IMR-90 (cell line): ENCODE data around the gene STON2. TPM values are rescaled to one million over a fixed set of nuclear protein-coding genes. Genes with fewer than 3 reads are reported as not detected.

Source experiments
- ATAC-seq: fragments of 200-7000 bp; cut with Tn5 transposase; 2 replicates; pipeline ENCODE4 v1.9.1; 2020; ENCODE audit warnings: low read depth, mild to moderate bottlenecking, moderate library complexity
- BruUV-seq: library from RNA; stranded (reverse); fragments of 400-500 nt; replicated peaks from 2 replicates; lab custom pipeline; 2021; lab: Mats Ljungman, UMichigan
- CTCF ChIA-PET: fragments of 300-600 bp; formaldehyde crosslinking; extraction: SDS; loops from one replicate; lab custom pipeline; 2021; ENCODE audit warnings: antibody characterized with exemption; lab: Yijun Ruan, JAX
- POLR2A ChIA-PET: fragments of 300-600 bp; sonication (Branson Sonifier 250); formaldehyde crosslinking; loops from one replicate; lab custom pipeline; 2022; ENCODE audit warnings: antibody characterized with exemption; ENCODE audit not compliant: unreplicated experiment; lab: Charles Lee
- DNase-seq: peaks from one replicate; pipeline ENCODE4 v3.0.0; 2013
- H2AFZ ChIP-seq: replicated peaks from 2 replicates; pipeline ENCODE3; 2013; ENCODE audit warnings: low read length, mild to moderate bottlenecking; ENCODE audit not compliant: poor library complexity
- H2AK5ac ChIP-seq: 2 replicates; pipeline ENCODE4 v1.6.1; 2013; ENCODE audit warnings: low read depth, low read length, inconsistent platforms
- H2AK9ac ChIP-seq: replicated peaks from 2 replicates; pipeline ENCODE3; 2013; ENCODE audit warnings: mild to moderate bottlenecking, low read depth, low read length, moderate library complexity; ENCODE audit not compliant: poor library complexity
- H2BK120ac ChIP-seq: 2 replicates; pipeline ENCODE4 v1.6.1; 2013; ENCODE audit warnings: low read depth, low read length, inconsistent platforms
- H2BK15ac ChIP-seq: 3 replicates; pipeline ENCODE4 v1.6.1; 2013; ENCODE audit warnings: low read depth, low read length, inconsistent platforms
- H2BK20ac ChIP-seq: 2 replicates; pipeline ENCODE4 v1.6.1; 2013; ENCODE audit warnings: low read depth, mild to moderate bottlenecking, inconsistent platforms, low read length, moderate library complexity
- H2BK5ac ChIP-seq: 2 replicates; pipeline ENCODE4 v1.6.1; 2013; ENCODE audit warnings: mild to moderate bottlenecking, low read depth, low read length, inconsistent platforms; ENCODE audit not compliant: poor library complexity, severe bottlenecking
- H3K14ac ChIP-seq: replicated peaks from 2 replicates; pipeline ENCODE4 v1.6.1; 2013; ENCODE audit warnings: low read depth, low read length, inconsistent platforms
- H3K18ac ChIP-seq: 2 replicates; pipeline ENCODE4 v1.6.1; 2013; ENCODE audit warnings: low read depth, low read length, control low read depth
- H3K23ac ChIP-seq: 2 replicates; pipeline ENCODE4 v1.6.1; 2013; ENCODE audit warnings: low read depth, low read length, inconsistent platforms
- H3K27ac ChIP-seq: 2 replicates; pipeline ENCODE4 v1.5.1; 2013; ENCODE audit warnings: mild to moderate bottlenecking, control low read depth, low read length; ENCODE audit not compliant: insufficient read depth
- H3K27me3 ChIP-seq: 2 replicates; pipeline ENCODE4 v1.6.1; 2013; ENCODE audit warnings: low read length; ENCODE audit not compliant: control insufficient read depth, insufficient read depth
- H3K36me3 ChIP-seq: 2 replicates; pipeline ENCODE4 v1.6.1; 2013; ENCODE audit warnings: low read length, mixed read lengths; ENCODE audit not compliant: control insufficient read depth, insufficient read depth
- H3K4ac ChIP-seq: 2 replicates; pipeline ENCODE4 v1.6.1; 2013; ENCODE audit warnings: low read depth, low read length, inconsistent platforms
- H3K4me1 ChIP-seq: 2 replicates; pipeline ENCODE4 v1.6.1; 2013; ENCODE audit warnings: low read length, mixed read lengths; ENCODE audit not compliant: control insufficient read depth, insufficient read depth
- H3K4me2 ChIP-seq: 2 replicates; pipeline ENCODE4 v1.6.1; 2013; ENCODE audit warnings: low read depth, mild to moderate bottlenecking, control low read depth, low read length, moderate library complexity
- H3K4me3 ChIP-seq: 2 replicates; pipeline ENCODE4 v1.5.1; 2013; ENCODE audit warnings: low read depth, mild to moderate bottlenecking, control low read depth, low read length, moderate library complexity; ENCODE audit not compliant: insufficient read depth
- H3K56ac ChIP-seq: 2 replicates; pipeline ENCODE4 v1.6.1; 2013; ENCODE audit warnings: low read length, inconsistent platforms; ENCODE audit not compliant: insufficient read depth; ENCODE audit errors: extremely low read depth
- H3K79me1 ChIP-seq, 2 experiments: 2 replicates each; pipeline ENCODE4 v1.6.1; 2013; ENCODE audit warnings: low read length in 2 of 2, inconsistent platforms in 1 of 2, low read depth in 1 of 2
- H3K9ac ChIP-seq: 2 replicates; pipeline ENCODE4 v1.6.1; 2013; ENCODE audit warnings: low read depth, low read length, control low read depth
- H3K9me1 ChIP-seq: 2 replicates; pipeline ENCODE4 v1.6.1; 2013; ENCODE audit warnings: low read length, inconsistent platforms; ENCODE audit not compliant: insufficient read depth
- H3K9me3 ChIP-seq: 2 replicates; pipeline ENCODE4 v1.6.1; 2013; ENCODE audit warnings: low read length; ENCODE audit not compliant: control insufficient read depth, insufficient read depth
- H4K20me1 ChIP-seq: 2 replicates; pipeline ENCODE4 v1.6.1; 2013; ENCODE audit warnings: low read length, inconsistent platforms; ENCODE audit not compliant: insufficient read depth
- H4K5ac ChIP-seq: 2 replicates; pipeline ENCODE4 v1.6.1; 2013; ENCODE audit warnings: mild to moderate bottlenecking, low read depth, low read length, control low read depth
- H4K8ac ChIP-seq, 2 experiments: 2 replicates each; pipeline ENCODE4 v1.6.1; 2013; ENCODE audit warnings: low read depth in 2 of 2, low read length in 2 of 2, control low read depth in 1 of 2, inconsistent platforms in 1 of 2
- H4K91ac ChIP-seq: 2 replicates; pipeline ENCODE4 v1.6.1; 2013; ENCODE audit warnings: low read depth, low read length, inconsistent platforms; ENCODE audit not compliant: insufficient read depth
- CEBPB ChIP-seq: IDR thresholded peaks from 2 replicates; pipeline ENCODE4 v1.6.1; 2012; ENCODE audit warnings: low read depth, low read length, improper control_type of control experiment
- MAFK ChIP-seq: IDR thresholded peaks from 2 replicates; pipeline ENCODE4 v1.6.1; 2012; ENCODE audit warnings: low read depth, low read length, improper control_type of control experiment
- MXI1 ChIP-seq: IDR thresholded peaks from 2 replicates; pipeline ENCODE4 v1.6.1; 2012; ENCODE audit warnings: low read depth, mild to moderate bottlenecking, low read length, moderate library complexity, borderline replicate concordance
- POLR2A ChIP-seq: IDR thresholded peaks from 2 replicates; pipeline ENCODE4 v1.6.1; 2012; ENCODE audit warnings: mild to moderate bottlenecking, low read depth, low read length
- RAD21 ChIP-seq: IDR thresholded peaks from 2 replicates; pipeline ENCODE4 v1.6.1; 2012; ENCODE audit warnings: low read length, improper control_type of control experiment
- SMC3 ChIP-seq: fragments of 150-350 bp; IDR thresholded peaks from 2 replicates; pipeline ENCODE4 v1.6.1; 2016; ENCODE audit warnings: low read depth, mild to moderate bottlenecking, antibody characterized with exemption, low read length, moderate library complexity
- WGBS, 2 experiments: methylation state at CpG; one replicate each; pipeline versions ENCODE4 v1.1.5 to v1.1.7; 2013; ENCODE audit warnings: missing lambda C conversion rate in 2 of 2; ENCODE audit not compliant: insufficient read length in 1 of 2; ENCODE audit errors: extremely low coverage in 2 of 2; 5-methylcytosine and 5-hydroxymethylcytosine counted together
- dilution Hi-C: fragments of 300-500 bp; cut with HindIII; formaldehyde crosslinking; loops from one replicate; pipeline ENCODE4 v1.14.3; 2018; ENCODE audit warnings: low sequenced_read_pairs; ENCODE audit not compliant: unreplicated experiment
- in situ Hi-C: fragments of 300-500 bp; cut with MboI; formaldehyde crosslinking; loops from 3 replicates; pipeline ENCODE4 v1.14.3; 2019; ENCODE audit warnings: low sequenced_read_pairs, inconsistent platforms, mixed read lengths
- intact Hi-C: fragments of 100-400 bp; cut with micrococcal nuclease; formaldehyde crosslinking; loops from 2 replicates; pipeline ENCODE4 v1.10.0; 2022
- polyA plus RNA-seq, 3 experiments: library from polyadenylated mRNA; depleted of rRNA; stranded (reverse); fragments of >200 nt; gene quantifications; 2 replicates each; pipeline ENCODE4 v1.2.3, GENCODE V29; 2012; ENCODE audit warnings: low replicate concordance in 1 of 3
- total RNA-seq: library from RNA; depleted of rRNA; stranded (reverse); fragments of >200 nt; gene quantifications from 2 replicates; pipeline ENCODE4 v1.2.3, GENCODE V29; 2012
- TF ChIP-seq, protein P1 (sequence below): fragments of 150-350 bp; IDR thresholded peaks from 2 replicates; pipeline ENCODE4 v1.6.1; 2016; ENCODE audit warnings: low read depth, mild to moderate bottlenecking, low read length, moderate library complexity, borderline replicate concordance
- TF ChIP-seq, protein P2 (sequence below): fragments of 150-350 bp; IDR thresholded peaks from 2 replicates; pipeline ENCODE4 v1.6.1; 2017; ENCODE audit warnings: mild to moderate bottlenecking, antibody characterized with exemption, low read length, low read depth

Gene STON2
- total and polyA plus RNA-seq, 2 of the 4 experiments (the other 2 are of a cell fraction): not detected

DNA sequence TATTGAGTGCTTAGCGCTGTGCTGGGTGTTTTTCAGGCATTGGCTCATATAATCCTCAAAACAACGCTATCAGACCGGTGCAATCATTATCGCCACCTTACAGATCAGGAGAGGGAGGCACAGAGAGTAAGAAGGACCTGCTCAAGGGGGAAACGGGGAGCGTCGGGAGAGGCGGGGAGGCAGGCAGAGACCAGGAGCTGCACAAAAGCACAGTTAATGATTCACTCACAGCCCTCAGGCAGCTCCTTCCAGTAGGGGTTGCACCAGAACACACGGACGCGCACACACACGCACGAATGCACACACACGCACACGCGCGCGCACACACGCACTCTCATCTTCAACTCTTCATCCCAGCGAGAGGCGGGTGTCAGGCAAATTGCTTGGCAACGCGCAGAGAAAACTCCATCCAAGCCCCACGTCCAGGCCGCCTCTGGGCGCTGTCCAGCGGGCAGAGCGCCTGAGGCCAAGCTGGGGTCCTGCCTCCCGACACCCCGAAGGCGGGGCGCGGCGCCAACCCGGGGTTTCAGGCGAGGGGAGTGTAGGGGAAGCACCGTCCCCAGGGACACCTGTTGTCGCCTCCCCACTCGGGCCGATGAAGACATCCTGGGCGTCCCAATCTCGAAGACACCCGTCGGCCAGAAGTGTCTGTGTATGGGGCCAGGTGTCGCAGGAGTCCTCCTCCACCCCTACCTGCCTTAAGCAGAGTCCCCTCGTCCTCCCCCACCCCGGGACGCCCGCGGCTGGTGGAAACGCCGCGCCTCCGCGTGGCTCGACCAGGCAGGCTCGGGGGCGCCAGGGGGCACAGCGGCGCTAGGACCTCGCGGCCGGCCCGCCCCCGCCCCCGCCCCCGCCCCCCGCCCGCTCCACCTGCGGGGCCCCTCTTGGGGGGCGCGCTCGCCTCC, 35.5 kb upstream of the STON2 start:
- no peak overlapping the region for H2AK5ac ChIP-seq
- H3K4me2 ChIP-seq: peak overlapping the region; percentile 81; the same call in 1 of the 2 replicates
- H2BK5ac ChIP-seq: no peak overlapping the region
- H2AFZ ChIP-seq: peak overlapping the region; percentile 70
- peaks cover 48% of the 10 kb centered on the region for H3K27me3 ChIP-seq
- no peaks in the 10 kb centered on the region for H3K79me1 ChIP-seq
- no peaks in the 10 kb centered on the region for H3K9me3 ChIP-seq
- H2BK120ac ChIP-seq: no peak overlapping the region
- H3K18ac ChIP-seq: no peak overlapping the region
- no peaks in the 10 kb centered on the region for H3K36me3 ChIP-seq
- H3K27ac ChIP-seq: no peak overlapping the region
- intact Hi-C loops: no loop called here
- no peak overlapping the region for H2BK15ac ChIP-seq
- H4K91ac ChIP-seq: no peak overlapping the region
- H4K8ac ChIP-seq: no peak overlapping the region
- DNase-seq (peak; percentile 2), ATAC-seq (peak; percentile 35)
- H3K4me1 ChIP-seq: no peaks in the 10 kb centered on the region; the same call in 1 of the 2 replicates
- in situ Hi-C loops: no loop called here
- no peak overlapping the region for H2AK9ac ChIP-seq
- no peak overlapping the region for H4K5ac ChIP-seq
- no peak overlapping the region for H2BK20ac ChIP-seq
- POLR2A ChIA-PET: no interaction called here
- no TSS peak for BruUV-seq
- no peak overlapping the region for H3K4me3 ChIP-seq
- no peak overlapping the region for H3K9ac ChIP-seq
- H4K20me1 ChIP-seq: no peaks in the 10 kb centered on the region
- no CpG with 5 or more reads among the region's 73 CpGs for WGBS, 2 experiments
- no peak for TF ChIP-seq MAFK
- TF ChIP-seq RAD21: no peak
- no peak for TF ChIP-seq MXI1
- TF ChIP-seq, protein P1, sequence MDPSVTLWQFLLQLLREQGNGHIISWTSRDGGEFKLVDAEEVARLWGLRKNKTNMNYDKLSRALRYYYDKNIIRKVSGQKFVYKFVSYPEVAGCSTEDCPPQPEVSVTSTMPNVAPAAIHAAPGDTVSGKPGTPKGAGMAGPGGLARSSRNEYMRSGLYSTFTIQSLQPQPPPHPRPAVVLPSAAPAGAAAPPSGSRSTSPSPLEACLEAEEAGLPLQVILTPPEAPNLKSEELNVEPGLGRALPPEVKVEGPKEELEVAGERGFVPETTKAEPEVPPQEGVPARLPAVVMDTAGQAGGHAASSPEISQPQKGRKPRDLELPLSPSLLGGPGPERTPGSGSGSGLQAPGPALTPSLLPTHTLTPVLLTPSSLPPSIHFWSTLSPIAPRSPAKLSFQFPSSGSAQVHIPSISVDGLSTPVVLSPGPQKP: no peak
- no peak for TF ChIP-seq POLR2A
- TF ChIP-seq, protein P2, sequence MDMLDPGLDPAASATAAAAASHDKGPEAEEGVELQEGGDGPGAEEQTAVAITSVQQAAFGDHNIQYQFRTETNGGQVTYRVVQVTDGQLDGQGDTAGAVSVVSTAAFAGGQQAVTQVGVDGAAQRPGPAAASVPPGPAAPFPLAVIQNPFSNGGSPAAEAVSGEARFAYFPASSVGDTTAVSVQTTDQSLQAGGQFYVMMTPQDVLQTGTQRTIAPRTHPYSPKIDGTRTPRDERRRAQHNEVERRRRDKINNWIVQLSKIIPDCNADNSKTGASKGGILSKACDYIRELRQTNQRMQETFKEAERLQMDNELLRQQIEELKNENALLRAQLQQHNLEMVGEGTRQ: no peak
- no peak for TF ChIP-seq CEBPB
- TF ChIP-seq SMC3: no peak
- no peak overlapping the region for H3K4ac ChIP-seq
- no peak overlapping the region for H3K14ac ChIP-seq
- no peak overlapping the region for H3K56ac ChIP-seq
- H3K9me1 ChIP-seq: no peaks in the 10 kb centered on the region
- dilution Hi-C loops: no loop called here
- no peak overlapping the region for H3K23ac ChIP-seq
- CTCF ChIA-PET: no interaction called here
